Measurements from ENCODE around the gene EXOC3L4. TPM values are rescaled to one million over a fixed set of nuclear protein-coding genes. Genes with fewer than 3 reads are reported as not detected.

The EXOC3L4 gene
- total RNA-seq, 1 experiment from 2014 or later: not detected

DNA sequence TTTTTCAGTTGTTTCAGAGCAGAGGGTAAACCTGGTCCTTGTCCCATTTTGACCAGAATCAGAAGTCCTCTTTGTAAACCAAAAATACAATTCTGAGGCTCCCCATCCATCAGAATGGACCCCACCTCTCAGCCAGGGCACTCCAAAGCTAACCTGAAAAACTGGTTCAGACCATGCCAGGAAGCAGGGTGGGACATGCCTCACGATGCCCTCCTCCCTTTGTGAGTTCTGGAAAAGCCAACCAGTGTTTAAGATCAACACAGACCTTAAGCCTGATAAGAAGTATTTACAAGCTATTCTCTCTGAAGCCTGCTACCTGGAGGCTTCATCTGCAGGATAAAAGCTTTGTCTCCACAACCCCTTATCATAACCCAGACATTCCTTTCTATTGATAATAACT is 64.2 kb downstream of the EXOC3L4 start:
- Histone ChIP-seq H3K27me3 (ENCODE audit: insufficient read depth, low read length) (no peaks in the 10 kb centered on the region), H3K27ac (ENCODE audit: low read depth, low read length) (no peak overlapping the region), H3K4me2 (ENCODE audit: low read length) (no peak overlapping the region), H3K9me2 (ENCODE audit: insufficient read depth) (no peaks in the 10 kb centered on the region), H2AFZ (ENCODE audit: low read depth, low read length, poor library complexity, severe bottlenecking) (no peak overlapping the region), H3K9ac (ENCODE audit: low read length) (no peak overlapping the region), H4K20me1 (ENCODE audit: insufficient read depth) (no peaks in the 10 kb centered on the region), H3K36me3 (ENCODE audit: control insufficient read depth in 1 of 2, insufficient read depth in 2 of 2, low read length in 2 of 2) (no peaks in the 10 kb centered on the region), H3K79me2 (ENCODE audit: insufficient read depth, low read length) (no peaks in the 10 kb centered on the region), H3K4me1 (ENCODE audit: control insufficient read depth in 1 of 2, insufficient read depth in 2 of 2, low read length in 2 of 2) (peaks cover 25 to 40% of the 10 kb centered on the region in 2 experiments), H3K4me3 (replicated peaks in 1 of 2; ENCODE audit: low read depth in 1 of 2, low read length in 2 of 2) (no peak overlapping the region), H3K9me3 (ENCODE audit: control insufficient read depth in 1 of 2, insufficient read depth in 1 of 2, low read depth in 1 of 2, low read length in 2 of 2) (no peaks in the 10 kb centered on the region)
- POLR2A ChIA-PET: no interaction called here
- TF ChIP-seq ZNF274 (IDR thresholded peaks at IDR 0.05; ENCODE audit: low read depth, low read length) (no peak), EGR1 (IDR thresholded peaks at IDR 0.05; ENCODE audit: low read depth) (no peak), SIN3A (IDR thresholded peaks at IDR 0.05; ENCODE audit: low read depth) (no peak), SRF (IDR thresholded peaks at IDR 0.05; ENCODE audit: low read depth) (no peak), ZFX (IDR thresholded peaks at IDR 0.05) (no peak), POLR2AphosphoS5 (IDR thresholded peaks at IDR 0.05; ENCODE audit: low read depth, low read length) (no peak), EZH2phosphoT487 (IDR thresholded peaks at IDR 0.05; ENCODE audit: borderline replicate concordance) (no peak), EZH2 (IDR thresholded peaks at IDR 0.05) (no peak), ELF1 (IDR thresholded peaks at IDR 0.05; ENCODE audit: borderline replicate concordance, low read depth) (no peak), YY1 (IDR thresholded peaks at IDR 0.05; ENCODE audit: extremely low read depth, insufficient replicate concordance, low read depth, low read length) (no peak), POLR2A (IDR thresholded peaks at IDR 0.05; ENCODE audit: borderline replicate concordance, extremely low read depth, insufficient read depth, insufficient read length) (no peak), CBX3 (IDR thresholded peaks at IDR 0.05; ENCODE audit: low read depth) (no peak), CEBPB (IDR thresholded peaks at IDR 0.05; ENCODE audit: low read depth) (no peak), TCF7L2 (IDR thresholded peaks at IDR 0.05; ENCODE audit: borderline replicate concordance, extremely low read depth, insufficient read depth, insufficient read length) (no peak)
- TF ChIP-seq, protein P1, sequence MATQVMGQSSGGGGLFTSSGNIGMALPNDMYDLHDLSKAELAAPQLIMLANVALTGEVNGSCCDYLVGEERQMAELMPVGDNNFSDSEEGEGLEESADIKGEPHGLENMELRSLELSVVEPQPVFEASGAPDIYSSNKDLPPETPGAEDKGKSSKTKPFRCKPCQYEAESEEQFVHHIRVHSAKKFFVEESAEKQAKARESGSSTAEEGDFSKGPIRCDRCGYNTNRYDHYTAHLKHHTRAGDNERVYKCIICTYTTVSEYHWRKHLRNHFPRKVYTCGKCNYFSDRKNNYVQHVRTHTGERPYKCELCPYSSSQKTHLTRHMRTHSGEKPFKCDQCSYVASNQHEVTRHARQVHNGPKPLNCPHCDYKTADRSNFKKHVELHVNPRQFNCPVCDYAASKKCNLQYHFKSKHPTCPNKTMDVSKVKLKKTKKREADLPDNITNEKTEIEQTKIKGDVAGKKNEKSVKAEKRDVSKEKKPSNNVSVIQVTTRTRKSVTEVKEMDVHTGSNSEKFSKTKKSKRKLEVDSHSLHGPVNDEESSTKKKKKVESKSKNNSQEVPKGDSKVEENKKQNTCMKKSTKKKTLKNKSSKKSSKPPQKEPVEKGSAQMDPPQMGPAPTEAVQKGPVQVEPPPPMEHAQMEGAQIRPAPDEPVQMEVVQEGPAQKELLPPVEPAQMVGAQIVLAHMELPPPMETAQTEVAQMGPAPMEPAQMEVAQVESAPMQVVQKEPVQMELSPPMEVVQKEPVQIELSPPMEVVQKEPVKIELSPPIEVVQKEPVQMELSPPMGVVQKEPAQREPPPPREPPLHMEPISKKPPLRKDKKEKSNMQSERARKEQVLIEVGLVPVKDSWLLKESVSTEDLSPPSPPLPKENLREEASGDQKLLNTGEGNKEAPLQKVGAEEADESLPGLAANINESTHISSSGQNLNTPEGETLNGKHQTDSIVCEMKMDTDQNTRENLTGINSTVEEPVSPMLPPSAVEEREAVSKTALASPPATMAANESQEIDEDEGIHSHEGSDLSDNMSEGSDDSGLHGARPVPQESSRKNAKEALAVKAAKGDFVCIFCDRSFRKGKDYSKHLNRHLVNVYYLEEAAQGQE (IDR thresholded peaks at IDR 0.05; ENCODE audit: low read depth): no peak
- TF ChIP-seq, protein P2, sequence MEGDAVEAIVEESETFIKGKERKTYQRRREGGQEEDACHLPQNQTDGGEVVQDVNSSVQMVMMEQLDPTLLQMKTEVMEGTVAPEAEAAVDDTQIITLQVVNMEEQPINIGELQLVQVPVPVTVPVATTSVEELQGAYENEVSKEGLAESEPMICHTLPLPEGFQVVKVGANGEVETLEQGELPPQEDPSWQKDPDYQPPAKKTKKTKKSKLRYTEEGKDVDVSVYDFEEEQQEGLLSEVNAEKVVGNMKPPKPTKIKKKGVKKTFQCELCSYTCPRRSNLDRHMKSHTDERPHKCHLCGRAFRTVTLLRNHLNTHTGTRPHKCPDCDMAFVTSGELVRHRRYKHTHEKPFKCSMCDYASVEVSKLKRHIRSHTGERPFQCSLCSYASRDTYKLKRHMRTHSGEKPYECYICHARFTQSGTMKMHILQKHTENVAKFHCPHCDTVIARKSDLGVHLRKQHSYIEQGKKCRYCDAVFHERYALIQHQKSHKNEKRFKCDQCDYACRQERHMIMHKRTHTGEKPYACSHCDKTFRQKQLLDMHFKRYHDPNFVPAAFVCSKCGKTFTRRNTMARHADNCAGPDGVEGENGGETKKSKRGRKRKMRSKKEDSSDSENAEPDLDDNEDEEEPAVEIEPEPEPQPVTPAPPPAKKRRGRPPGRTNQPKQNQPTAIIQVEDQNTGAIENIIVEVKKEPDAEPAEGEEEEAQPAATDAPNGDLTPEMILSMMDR (IDR thresholded peaks at IDR 0.05 in 2 of 3, conservative IDR thresholded peaks at IDR 0.05 in 1 of 3; ENCODE audit: borderline replicate concordance in 1 of 3, insufficient read depth in 1 of 3, low read depth in 2 of 3, low read length in 2 of 3): no peak
- CTCF ChIA-PET: interaction anchor here (0.6 to 1.8 kb wide), 2 partner anchors 17 to 18 kb away, joined by 4 to 5 read pairs; no protein-coding TSS in a partner anchor
- ATAC-seq: no peak
- RAD21 ChIA-PET (ENCODE audit: low non-redundant PET in 1 of 2, low total read pairs in 2 of 2, uncharacterized antibody in 2 of 2, unreplicated experiment in 2 of 2): no interaction called here
- intact Hi-C loops (cut with micrococcal nuclease): no loop called here
- no TSS peak for BruUV-seq (replicated peaks)
- DNase-seq (ENCODE audit: low read depth, low spot score): no peak

Measured in HCT116 (cell line).